Lower leg skin (tissue), 4 donors: ENCODE results near the gene AGBL1. TPM values are rescaled to one million over a fixed set of nuclear protein-coding genes. Genes with fewer than 3 reads are reported as not detected.

Experiments
- DNase-seq, 2 donors: peaks; one replicate each; pipeline ENCODE4 v3.0.0-alpha.2; 2019; ENCODE audit warnings: low spot score in 2 of 2
- H3K4me3 ChIP-seq: fragments of 200-600 bp; sonication (generic); 2 replicates; pipeline ENCODE4 v1.5.1; 2017; ENCODE audit warnings: mild to moderate bottlenecking, low read depth; ENCODE audit not compliant: poor library complexity, severe bottlenecking
- POLR2A ChIP-seq, 2 donors: fragments of 450-650 bp; IDR thresholded peaks; one replicate each; pipeline ENCODE4 v1.6.1; 2016 to 2017; ENCODE audit warnings: antibody characterized with exemption in 2 of 2, mild to moderate bottlenecking in 1 of 2, moderate library complexity in 1 of 2
- WGBS, 2 donors: methylation state at CpG; one replicate each; pipeline ENCODE4 v1.1.5; 2018; 5-methylcytosine and 5-hydroxymethylcytosine counted together
- intact Hi-C: fragments of 100-400 bp; cut with DNase I; formaldehyde crosslinking; loops from one replicate; pipeline ENCODE4 v1.15.0; 2023; ENCODE audit warnings: low total_unique reads
- total RNA-seq, 4 donors: library from RNA; depleted of rRNA; stranded (reverse); fragments of >200 nt; gene quantifications; one replicate each; pipeline ENCODE4 v1.1.0, GENCODE V29; 2016

Gene AGBL1
- total RNA-seq, 4 donors from 2014 or later = 0.13 to 0.91 TPM; not detected in 2

DNA sequence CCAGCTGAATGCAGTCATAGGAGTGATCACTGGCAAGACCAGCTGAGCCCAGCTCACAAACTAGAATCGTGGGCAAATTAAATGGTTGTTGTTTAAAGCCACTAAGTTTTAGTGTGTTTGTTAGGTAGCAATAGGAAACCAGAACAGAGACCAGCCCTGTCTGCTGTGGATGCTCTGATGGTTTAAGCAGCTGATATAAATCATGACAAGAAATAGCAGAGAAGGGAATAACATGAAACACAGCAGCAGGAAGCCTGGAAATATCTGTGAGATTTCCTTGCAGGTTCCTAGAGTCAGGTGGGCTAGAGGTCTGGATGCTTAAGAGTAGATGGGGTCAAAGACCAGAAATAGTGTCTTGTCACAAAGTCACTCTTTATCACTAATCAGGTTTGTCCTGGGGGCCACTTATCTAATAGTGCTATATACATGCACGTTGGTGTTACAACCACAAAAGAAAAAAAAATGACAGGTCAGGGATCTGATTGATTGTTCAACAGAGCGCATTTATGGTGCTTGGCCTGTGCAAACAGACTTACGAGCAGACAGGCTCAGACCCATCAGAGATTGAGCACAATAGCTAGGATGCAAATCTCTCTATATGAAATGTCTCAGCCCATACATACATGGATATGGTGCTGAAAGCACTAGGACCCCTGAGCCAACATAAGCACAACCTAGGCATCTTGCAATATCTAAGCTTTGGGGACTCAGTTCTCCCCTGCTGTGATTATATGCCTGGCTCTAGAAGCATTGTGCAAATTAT is 967.7 kb downstream of the AGBL1 start:
- intact Hi-C loops = no loop called here
- WGBS, 2 donors = 51% methylated on average over 4 of the region's 4 CpGs
- TF ChIP-seq POLR2A (IDR thresholded peaks at IDR 0.05) = no peak
- no peak for DNase-seq
- H3K4me3 ChIP-seq = no peak overlapping the region
